NCI-H2171 (cell line): ENCODE results near the gene CSN1S1.

Experiments
- DNase-seq: peaks from one replicate; lab custom pipeline; 2025; lab: John Stamatoyannopoulos, UW

Gene CSN1S1

GRCh38 chr4:69994782-69995181 lies 63.9 kb downstream of the CSN1S1 start:
- DNase-seq, result no peak

GRCh38 chr4:69995526-69996016 lies 64.7 kb downstream of the CSN1S1 start, which contains the start of gene STATH:
STATH (plus strand) TSS chr4:69995966; CDS start chr4:69998438, 2,472 bp downstream.
- no peak for DNase-seq
